Fibroblast of peridontal ligament (primary cell): ENCODE data around the gene PRKCD.

Experiments used
- DNase-seq: peaks from one replicate; pipeline ENCODE4 v3.0.0-alpha.2; 2010; ENCODE audit errors: extremely low read depth

The PRKCD gene

DNA sequence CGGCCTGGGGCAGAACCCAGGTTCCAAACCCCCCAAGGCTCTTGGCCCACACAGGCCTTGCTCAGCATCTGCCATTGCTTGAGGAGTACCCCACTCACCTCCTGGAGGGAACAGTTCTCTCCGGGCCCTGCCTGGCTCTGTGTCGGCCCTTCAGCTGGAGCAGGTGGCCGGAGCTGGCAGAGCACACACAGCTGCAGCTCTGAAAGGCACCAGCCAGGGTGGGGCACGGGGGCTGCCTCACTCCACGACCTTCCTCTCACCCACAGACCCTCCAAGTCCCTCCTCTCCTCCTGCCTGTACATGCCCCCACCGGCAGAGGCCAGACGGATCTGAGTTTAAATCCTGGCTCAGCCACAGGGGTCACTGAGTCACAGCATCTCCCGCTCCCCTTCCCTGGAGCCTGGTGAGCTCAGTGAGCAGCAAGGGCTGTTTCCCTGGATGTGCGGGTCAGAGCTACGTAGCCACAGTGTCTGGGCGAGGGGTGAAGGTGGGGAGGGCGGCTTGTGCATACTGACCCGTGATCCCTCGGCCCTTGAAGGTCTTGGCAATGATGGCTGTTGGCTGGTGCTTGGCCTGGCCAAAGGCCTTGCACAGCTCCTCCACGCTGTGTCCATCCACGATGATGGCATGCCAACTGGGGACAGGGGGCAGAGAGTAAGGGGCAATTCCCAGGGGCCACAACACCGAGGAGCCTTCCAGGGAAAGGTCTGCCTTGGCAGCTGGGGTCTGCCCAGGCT is 71.8 kb downstream of the PRKCD start:
- DNase-seq = no peak

DNA sequence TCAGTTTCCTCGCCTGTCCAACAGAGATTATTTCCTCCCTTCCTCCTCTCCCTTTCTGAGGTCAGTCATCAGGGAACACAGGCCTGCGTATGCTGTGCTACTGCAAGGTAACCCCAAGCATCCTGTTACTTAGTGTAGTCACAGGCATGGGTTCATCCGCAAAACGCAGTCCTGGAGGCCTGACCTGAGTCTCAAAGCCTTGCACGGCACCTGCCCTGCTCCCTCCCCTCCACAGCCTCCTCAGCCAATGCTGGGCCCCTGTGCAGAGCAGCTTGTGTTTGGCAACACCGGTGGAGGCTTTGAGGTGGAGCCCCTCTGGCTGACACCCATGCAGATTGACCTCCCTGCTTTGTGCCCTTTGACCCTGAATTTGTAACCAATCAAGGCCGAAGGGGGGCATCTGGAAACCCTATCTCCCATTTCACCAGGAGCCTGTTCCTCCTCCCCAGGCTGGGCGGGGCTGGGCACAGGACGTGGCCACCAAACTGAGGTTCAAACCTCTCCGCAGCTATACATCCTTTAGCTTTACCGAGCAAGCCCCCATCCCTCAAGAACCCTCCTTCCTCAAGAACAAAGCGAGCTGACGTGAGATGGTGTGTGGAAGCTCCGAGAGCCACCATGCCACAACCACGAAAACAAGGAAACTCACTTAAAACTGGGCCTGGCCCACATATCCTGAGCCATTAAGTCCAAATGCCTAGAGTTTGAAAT is 73.3 kb downstream of the PRKCD start:
- no peak for DNase-seq

DNA sequence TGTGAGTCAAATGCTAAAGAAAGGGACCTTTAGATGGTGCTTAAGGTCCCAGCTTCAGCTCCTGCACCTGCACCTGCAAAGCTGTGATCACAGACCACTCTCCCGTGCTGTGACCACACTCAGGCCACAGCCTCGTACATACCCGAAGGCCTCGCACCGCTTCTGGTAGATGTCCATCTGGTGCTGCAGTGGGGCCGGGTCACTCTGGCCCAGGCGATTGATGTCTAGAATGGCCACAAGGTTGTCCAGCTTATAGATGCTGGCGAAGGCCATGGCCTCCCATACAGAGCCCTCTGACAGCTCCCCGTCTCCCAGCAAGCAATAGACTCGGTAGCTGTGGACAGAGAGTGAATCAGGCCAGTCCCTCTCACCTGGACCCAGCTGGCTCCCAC is 73.8 kb downstream of the PRKCD start:
- DNase-seq = no peak

DNA sequence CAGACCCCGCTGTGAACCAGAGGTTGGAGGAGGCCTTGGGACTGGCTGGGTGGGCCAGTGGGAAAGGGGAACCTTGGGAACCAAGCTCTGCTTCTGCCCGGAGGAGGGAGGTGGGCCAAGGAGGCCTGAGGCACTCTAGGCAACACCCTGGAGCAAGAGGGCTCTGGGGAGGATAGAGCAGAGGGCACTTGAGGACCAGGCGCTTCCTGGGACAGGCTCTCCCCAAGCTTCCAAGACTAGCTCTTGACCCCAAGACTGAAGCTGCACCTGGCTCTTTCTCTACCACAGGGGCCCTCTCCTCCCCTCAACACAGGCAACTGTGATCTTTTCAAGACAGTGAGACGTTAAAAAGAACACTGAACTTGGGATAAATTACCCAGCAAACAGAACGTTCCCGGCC is 74.5 kb downstream of the PRKCD start:
- no peak for DNase-seq

DNA sequence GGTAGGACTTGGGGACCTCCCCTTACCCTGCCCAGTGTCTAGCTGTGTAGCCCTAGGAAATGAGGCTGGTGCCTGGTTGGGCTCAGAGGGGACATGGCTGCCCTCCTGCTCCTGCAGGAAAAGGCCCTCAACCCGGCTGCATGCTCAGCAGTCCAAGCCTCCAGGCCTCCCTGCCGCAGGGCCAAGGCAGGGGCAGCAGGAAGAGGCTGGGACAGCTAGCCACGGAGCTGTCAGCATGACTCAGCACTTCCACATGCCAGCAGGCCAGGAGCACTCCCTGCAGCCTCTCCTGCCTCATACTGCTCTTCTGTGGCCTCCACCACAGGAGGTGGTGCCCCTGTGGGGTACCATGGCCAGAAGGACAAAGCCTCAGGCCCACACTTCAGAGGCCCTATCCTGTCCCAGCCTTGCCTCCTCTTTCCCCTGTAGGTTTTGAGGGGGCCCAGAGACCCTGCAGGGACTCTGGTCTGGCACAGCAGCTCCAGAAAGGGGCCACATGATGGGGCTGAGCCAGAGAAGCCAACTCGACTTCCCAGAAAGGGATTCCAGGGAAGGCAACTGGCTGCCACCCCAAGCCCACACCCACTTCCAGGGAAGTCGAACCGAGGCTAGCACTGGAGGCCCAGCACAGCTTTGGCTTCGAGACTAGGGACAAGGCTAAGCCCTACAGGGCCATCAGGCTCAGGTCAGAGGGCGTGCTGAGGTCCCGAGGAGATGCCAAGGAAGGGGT is 75.3 kb downstream of the PRKCD start:
- peak; percentile 78 for DNase-seq

DNA sequence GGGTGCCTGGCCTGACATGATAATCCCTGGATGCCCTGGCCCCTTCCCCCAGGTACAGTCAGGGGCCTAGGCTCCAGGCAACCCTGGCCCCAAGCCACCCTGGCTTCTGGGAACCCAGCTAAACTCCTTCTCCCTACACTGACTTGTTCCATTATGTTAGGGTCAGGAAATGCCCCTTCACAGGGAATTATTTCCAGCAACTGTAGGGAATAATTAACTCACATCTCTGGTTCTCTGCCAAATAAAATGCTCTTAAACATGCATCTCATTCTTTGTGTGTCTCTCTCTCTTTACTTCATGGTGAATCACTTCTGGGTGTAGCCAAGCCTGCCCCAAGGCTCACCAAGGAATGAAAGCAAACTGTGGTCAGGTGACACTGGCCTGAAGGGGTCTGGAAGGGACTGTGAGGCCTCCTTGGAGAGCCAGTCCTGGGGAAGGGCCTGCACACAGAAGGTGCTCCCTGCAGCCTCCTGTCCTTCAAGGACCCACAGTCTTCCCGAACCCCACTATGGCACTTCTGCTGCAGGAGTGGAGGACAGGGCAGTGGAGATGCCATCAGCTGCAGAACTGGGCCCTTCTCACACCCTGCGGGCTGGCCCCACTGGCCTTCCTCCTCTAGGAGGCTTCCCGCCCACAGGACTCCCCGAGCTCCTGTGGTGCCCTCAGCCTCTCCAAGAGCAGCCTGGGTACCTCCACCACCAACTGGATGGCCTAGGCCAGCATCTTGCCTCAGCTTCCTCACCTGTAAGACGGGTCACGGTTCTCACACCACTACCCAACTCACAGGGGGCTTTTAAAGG is 77.2 kb downstream of the PRKCD start:
- peak; percentile 95 for DNase-seq

DNA sequence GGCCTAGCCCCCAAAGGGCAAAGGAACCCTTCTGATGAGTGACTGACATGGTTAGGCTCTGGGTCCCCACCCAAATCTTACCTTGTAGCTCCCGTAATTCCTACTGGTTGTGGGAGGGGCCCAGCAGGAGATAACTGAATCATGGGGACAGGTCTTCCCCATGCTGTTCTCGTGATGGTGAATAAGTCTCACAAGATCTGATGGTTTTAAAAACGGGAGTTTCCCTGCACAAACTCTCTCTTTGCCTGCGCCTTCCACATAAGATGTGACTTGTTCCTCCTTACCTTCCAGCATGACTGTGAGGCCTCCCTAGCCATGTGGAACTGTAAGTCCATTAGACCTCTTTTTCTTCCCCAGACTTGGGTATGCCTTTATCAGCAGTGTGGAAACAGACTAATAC is 77.9 kb downstream of the PRKCD start:
- DNase-seq = no peak

DNA sequence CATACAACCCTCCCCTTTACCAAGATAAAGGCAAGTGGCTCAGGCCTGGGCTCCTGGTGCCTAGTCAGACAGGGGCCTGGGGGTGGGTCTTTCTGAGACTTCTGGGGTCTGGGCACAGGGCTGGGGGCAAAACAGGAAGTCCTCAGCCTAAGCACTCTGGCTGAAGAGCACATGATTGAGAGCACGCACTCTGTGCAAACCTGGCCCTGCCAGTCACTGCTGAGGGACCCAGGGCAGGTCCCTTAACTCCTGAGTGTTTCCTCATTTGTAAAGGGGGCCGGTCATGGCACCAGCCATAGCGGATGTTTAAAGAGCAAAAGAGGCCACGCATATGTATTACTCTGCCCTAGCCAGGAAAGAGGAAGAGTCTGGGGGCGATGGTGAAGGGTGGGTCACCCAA is 78.8 kb downstream of the PRKCD start:
- DNase-seq = no peak

DNA sequence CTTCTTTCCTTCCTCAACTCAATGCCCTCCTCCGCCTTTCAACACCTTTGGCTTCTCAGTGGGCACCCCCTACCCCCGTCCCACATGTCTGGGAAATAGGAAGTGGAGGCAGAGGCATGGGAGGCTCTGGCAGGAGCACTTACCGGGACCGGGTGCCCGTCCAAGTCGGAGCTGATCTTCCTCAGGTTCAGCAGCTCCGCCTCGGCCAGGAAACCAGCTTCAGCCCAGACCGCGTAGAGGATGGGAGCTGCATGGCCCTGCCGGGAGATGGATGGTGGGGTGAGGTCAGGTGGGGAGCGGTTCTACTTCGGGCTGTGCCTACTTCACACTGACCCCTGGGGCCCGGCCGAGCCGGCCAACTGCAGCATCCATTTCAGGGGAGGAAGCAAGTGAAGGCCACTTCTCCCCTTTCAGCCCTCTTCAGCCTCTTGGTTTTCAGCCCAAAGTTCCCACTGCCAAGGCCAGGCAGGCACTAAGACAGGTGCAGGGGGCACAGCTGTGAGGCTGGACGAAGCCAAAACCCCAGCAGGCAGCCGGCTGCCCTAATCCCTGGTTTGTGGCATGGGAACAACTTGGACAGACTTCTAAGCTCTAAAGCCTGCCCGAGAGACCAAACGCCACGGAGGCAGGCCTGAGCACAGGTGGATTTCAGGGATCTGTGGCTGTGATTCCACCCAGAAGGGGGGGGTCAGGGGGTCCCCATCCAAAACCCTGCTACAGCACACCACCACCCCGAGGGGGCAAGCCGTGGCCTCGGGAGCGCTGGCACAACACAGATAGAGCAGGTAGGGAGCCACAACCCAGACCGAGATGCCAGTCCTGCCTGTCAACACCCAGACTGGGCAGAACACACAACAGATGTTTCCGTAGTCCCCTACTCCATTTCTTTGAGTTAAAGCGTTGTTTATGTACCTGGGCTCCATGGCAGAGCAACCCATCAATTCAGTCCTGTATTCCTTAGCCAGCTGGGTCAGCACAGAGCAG is 80.3 kb downstream of the PRKCD start:
- DNase-seq = no peak

DNA sequence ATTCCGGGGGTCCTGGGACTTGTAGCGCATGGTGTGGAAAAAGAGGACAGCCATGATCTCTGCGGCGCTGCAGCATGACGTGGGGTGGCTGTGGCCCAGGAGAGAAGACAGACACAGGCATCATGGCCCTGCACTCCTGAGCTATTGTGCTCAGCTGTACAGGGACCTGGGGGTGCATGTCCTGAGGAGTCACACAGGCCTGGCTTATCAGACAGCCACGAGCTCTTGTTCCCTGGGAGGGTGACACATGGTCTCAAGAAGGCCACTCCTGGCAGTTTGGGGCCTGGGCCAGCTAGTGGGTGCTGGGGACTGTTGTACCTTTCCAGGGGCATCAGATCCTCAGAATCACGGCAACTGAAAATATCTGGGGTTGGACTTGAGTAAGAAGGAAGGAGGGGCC is 81.1 kb downstream of the PRKCD start:
- no peak for DNase-seq
